HG03457 (cell line): Measurements from ENCODE around the gene ATG7.
"Not testable (repeated sequence)": the region's sequence is repeated elsewhere in the genome, so short reads cannot be mapped to it uniquely, and the experiment has no call there.

ENCODE experiments used
- ATAC-seq: cut with Tn5 transposase; IDR thresholded peaks from one replicate; pipeline ENCODE4 v1.9.1; 2021; ENCODE audit warnings: moderate number of reproducible peaks; ENCODE audit not compliant: unreplicated experiment

ATG7 gene

GRCh38 chr3:11459186-11459824, 187.1 kb downstream of the ATG7 start:
- ATAC-seq = no peak

- no peak for ATAC-seq
Observed at GRCh38 chr3:11461226-11461625, 189.0 kb downstream of the ATG7 start.

GRCh38 chr3:11462673-11463072, 190.5 kb downstream of the ATG7 start:
- ATAC-seq = not testable (repeated sequence)

GRCh38 chr3:11463591-11463990, 191.4 kb downstream of the ATG7 start:
- ATAC-seq = no peak

- no peak for ATAC-seq
Observed at GRCh38 chr3:11464356-11464755, 192.2 kb downstream of the ATG7 start.

GRCh38 chr3:11465744-11466616, 193.8 kb downstream of the ATG7 start:
- no peak for ATAC-seq

GRCh38 chr3:11467875-11468274, 195.7 kb downstream of the ATG7 start:
- ATAC-seq = no peak

GRCh38 chr3:11470031-11470853, 198.0 kb downstream of the ATG7 start:
- ATAC-seq = no peak

GRCh38 chr3:11475324-11475723, 203.1 kb downstream of the ATG7 start:
- ATAC-seq = no peak

- ATAC-seq = no peak
Observed at GRCh38 chr3:11476735-11477144, 204.5 kb downstream of the ATG7 start.

GRCh38 chr3:11477407-11477911, 205.3 kb downstream of the ATG7 start:
- no peak for ATAC-seq

- ATAC-seq = no peak
Observed at GRCh38 chr3:11478167-11478566, 206.0 kb downstream of the ATG7 start.

- ATAC-seq = no peak
Observed at GRCh38 chr3:11479221-11479620, 207.0 kb downstream of the ATG7 start.

GRCh38 chr3:11480663-11481298, 208.6 kb downstream of the ATG7 start:
- no peak for ATAC-seq

- no peak for ATAC-seq
Observed at GRCh38 chr3:11481556-11481955, 209.4 kb downstream of the ATG7 start.

GRCh38 chr3:11482021-11482420, 209.8 kb downstream of the ATG7 start:
- no peak for ATAC-seq

GRCh38 chr3:11488356-11488755, 216.2 kb downstream of the ATG7 start:
- ATAC-seq = not testable (repeated sequence)

GRCh38 chr3:11494131-11494916, 222.1 kb downstream of the ATG7 start:
- no peak for ATAC-seq

GRCh38 chr3:11495948-11496557, 223.9 kb downstream of the ATG7 start:
- ATAC-seq = no peak

- no peak for ATAC-seq
Observed at GRCh38 chr3:11498177-11498576, 226.0 kb downstream of the ATG7 start.
